Measurements from ENCODE around the gene ICAM1. TPM values are rescaled to one million over a fixed set of nuclear protein-coding genes. Genes with fewer than 3 reads are reported as not detected.

The ICAM1 gene
- total and polyA plus RNA-seq, 2 of the 8 experiments (the other 6 are each of a cell fraction or from before 2014, with no cell fraction given): 4.0 to 9.4 TPM

DNA sequence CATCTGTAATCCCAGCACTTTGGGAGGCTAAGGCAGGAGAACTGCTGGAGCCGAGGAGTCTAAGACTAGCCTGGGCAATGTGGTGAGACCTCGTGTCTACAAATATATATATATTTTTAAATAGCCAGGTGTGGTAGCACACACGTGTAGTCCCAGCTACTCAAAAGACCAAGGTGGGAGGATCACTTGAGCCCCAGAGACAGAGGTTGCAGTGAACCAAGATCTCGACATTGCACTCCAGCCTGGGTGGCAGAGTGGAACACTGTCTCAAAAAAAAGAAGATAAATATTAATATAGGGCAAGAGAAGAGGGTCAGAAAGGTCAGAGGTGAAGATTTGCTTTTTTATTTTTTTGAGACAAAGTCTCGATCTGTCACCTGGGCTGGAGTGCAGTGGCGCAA is 24.4 kb upstream of the ICAM1 start:
- Histone ChIP-seq H4K5ac (ENCODE audit: insufficient read length, low read depth, low read length) (no peak overlapping the region), H2BK20ac (ENCODE audit: low read length) (no peak overlapping the region), H2AFZ (ENCODE audit: low read length) (no peak overlapping the region), H4K8ac (ENCODE audit: extremely low read depth, insufficient read depth, low read length) (no peak overlapping the region), H3K23me2 (ENCODE audit: low read depth, low read length) (no peaks in the 10 kb centered on the region), H3K27ac (ENCODE audit: low read depth, low read length) (no peak overlapping the region), H3K4me3 (ENCODE audit: extremely low read depth in 1 of 4, insufficient read depth in 2 of 4, low read depth in 3 of 4, low read length in 4 of 4) (no peak overlapping the region), H3K27me3 (replicated peaks in 1 of 4; ENCODE audit: control insufficient read depth in 3 of 4, extremely low read depth in 1 of 4, insufficient read depth in 3 of 4, low read length in 3 of 4) (no peaks in the 10 kb centered on the region), H2BK12ac (ENCODE audit: low read depth, low read length) (no peak overlapping the region), H2BK5ac (ENCODE audit: low read depth, low read length) (no peak overlapping the region), H2BK15ac (ENCODE audit: low read length) (no peak overlapping the region), H3K79me1 (ENCODE audit: low read depth, low read length) (no peaks in the 10 kb centered on the region), H3K4me1 (replicated peaks in 1 of 4; ENCODE audit: control insufficient read depth in 3 of 4, insufficient read depth in 4 of 4, low read length in 3 of 4) (peaks cover 0 to 7% (median 2%) of the 10 kb centered on the region in 4 experiments; a peak in 4 of 7 replicates), H3K9ac (replicated peaks in 1 of 4; ENCODE audit: extremely low read depth in 1 of 4, low read depth in 3 of 4, low read length in 3 of 4) (no peak overlapping the region), H3K9me3 (ENCODE audit: insufficient read depth in 2 of 2, low read depth in 1 of 2, low read length in 1 of 2) (no peaks in the 10 kb centered on the region), H2BK120ac (replicated peaks; ENCODE audit: low read depth, low read length) (no peak overlapping the region), H3K4ac (replicated peaks; ENCODE audit: insufficient read length, low read depth, low read length) (no peak overlapping the region), H3K18ac (ENCODE audit: extremely low read depth, low read length) (no peak overlapping the region), H3K14ac (ENCODE audit: insufficient read length) (no peak overlapping the region), H3K79me2 (ENCODE audit: control insufficient read depth in 1 of 2, insufficient read depth in 2 of 2, low read length in 2 of 2) (no peaks in the 10 kb centered on the region), H3K56ac (replicated peaks; ENCODE audit: insufficient read length, low read depth, low read length) (no peak overlapping the region), H2AK5ac (ENCODE audit: low read depth, low read length) (no peak overlapping the region), H3K23ac (ENCODE audit: insufficient read length) (no peak overlapping the region), H3K36me3 (ENCODE audit: control insufficient read depth in 2 of 4, insufficient read depth in 4 of 4, low read length in 3 of 4) (no peaks in the 10 kb centered on the region), H4K20me1 (replicated peaks in 1 of 2; ENCODE audit: control insufficient read depth in 1 of 2, insufficient read depth in 2 of 2, low read length in 2 of 2) (no peaks in the 10 kb centered on the region), H3K4me2 (ENCODE audit: insufficient read depth in 1 of 2, low read depth in 2 of 2, low read length in 2 of 2) (no peak overlapping the region), H4K91ac (replicated peaks; ENCODE audit: insufficient read length, low read length) (no peak overlapping the region)
- ChIA-PET POLR2A (ENCODE audit: partially characterized antibody) (interaction anchor here (1.3 to 2.8 kb wide), 2 partner anchors 11 to 41 kb away, joined by 3 to 9 read pairs; no protein-coding TSS in a partner anchor), CTCF (ENCODE audit: partially characterized antibody) (interaction anchor here (0.7 to 7.7 kb wide), 6 partner anchors 13 to 115 kb away, joined by 3 to 57 read pairs (median 4); partner anchors contain the start of gene S1PR2)
- FAIRE-seq (no peak), DNase-seq (ENCODE audit: low read depth in 1 of 2, low spot score in 2 of 2) (no peak)
- WGBS, 2 experiments (ENCODE audit: extremely low coverage in 1 of 2, insufficient coverage in 1 of 2, insufficient read length in 1 of 2, insufficient replicate concordance in 2 of 2, low coverage in 1 of 2, low lambda C conversion rate in 2 of 2, missing lambda C conversion rate in 1 of 2): 84% methylated on average over 6 of the region's 6 CpGs; no CpG with 5 or more reads in 1 of the 2 experiments
- TF ChIP-seq EP300 (IDR thresholded peaks at IDR 0.05; ENCODE audit: borderline replicate concordance in 1 of 2, low read depth in 2 of 2, low read length in 2 of 2): no peak
- no peak for TF ChIP-seq RNF2 (IDR thresholded peaks at IDR 0.05; ENCODE audit: borderline replicate concordance, low read depth, low read length, missing control alignments, poor library complexity, severe bottlenecking)
- no peak for TF ChIP-seq RXRA (IDR thresholded peaks at IDR 0.05; ENCODE audit: insufficient read depth, low read depth, low read length)

Data from H1 (cell line).